HepG2 (cell line): ENCODE results near the gene ENGASE. TPM values are rescaled to one million over a fixed set of nuclear protein-coding genes. Genes with fewer than 3 reads are reported as not detected.
A peak's percentile ranks its signal among the peaks of the same experiment; 100 is the strongest.

Experiments
- ATAC-seq: fragments of 200-7000 bp; cut with Tn5 transposase; 3 replicates; pipeline ENCODE4 v1.9.1; 2020; ENCODE audit warnings: mild to moderate bottlenecking, moderate library complexity
- BruUV-seq: library from RNA; stranded (reverse); fragments of 400-500 nt; replicated peaks from 2 replicates; lab custom pipeline; 2021; lab: Mats Ljungman, UMichigan
- CTCF ChIA-PET: fragments of 300-600 bp; formaldehyde crosslinking; extraction: SDS; loops from one replicate; lab custom pipeline; 2021; ENCODE audit warnings: low total read pairs, inconsistent platforms, low intra/inter-chr PET ratio; lab: Yijun Ruan, JAX
- POLR2A ChIA-PET: fragments of 350-600 bp; sonication (Branson Sonifier 250); formaldehyde crosslinking; loops from one replicate; lab custom pipeline; 2020; ENCODE audit warnings: antibody characterized with exemption, inconsistent platforms; lab: Yijun Ruan, JAX
- DNase-seq: peaks from one replicate; pipeline ENCODE4 v3.0.0-alpha.2; 2015; ENCODE audit warnings: low spot score
- FAIRE-seq: peaks from 3 replicates; lab custom pipeline; 2011; peaks lifted over from hg19 to GRCh38; lab: Jason Lieb, UNC
- H2AFZ ChIP-seq: one replicate; pipeline ENCODE4 v1.6.1; 2011; ENCODE audit warnings: low read length, inconsistent platforms
- H3K27ac ChIP-seq: fragments of 300-600 bp; 3 replicates; pipeline ENCODE4 v1.8.0; 2011; ENCODE audit warnings: mixed run types, mild to moderate bottlenecking, mixed read lengths, low read length, inconsistent platforms; ENCODE audit not compliant: insufficient read depth; ENCODE audit errors: extremely low read length
- H3K27me3 ChIP-seq, 2 experiments: fragments of 200-600 bp in 1 of 2; 2 replicates in 1 of 2; 3 replicates in 1 of 2; pipeline versions ENCODE4 v1.6.0 to v1.8.0; 2011; ENCODE audit warnings: low read length in 2 of 2, mild to moderate bottlenecking in 2 of 2, moderate library complexity in 2 of 2, inconsistent platforms in 1 of 2; ENCODE audit not compliant: insufficient read depth in 2 of 2, control insufficient read depth in 1 of 2
- H3K36me3 ChIP-seq, 2 experiments: fragments of 200-600 bp in 1 of 2; replicated peaks in 1 of 2; 2 replicates in 1 of 2; 3 replicates in 1 of 2; pipeline versions ENCODE4 v1.5.1 to v1.8.0; 2011; ENCODE audit warnings: low read length in 2 of 2, inconsistent platforms in 1 of 2; ENCODE audit not compliant: insufficient read depth in 2 of 2, control insufficient read depth in 1 of 2
- H3K4me1 ChIP-seq: 2 replicates; pipeline ENCODE4 v1.5.1; 2012; ENCODE audit warnings: low read length, inconsistent platforms; ENCODE audit not compliant: insufficient read depth
- H3K4me2 ChIP-seq: 2 replicates; pipeline ENCODE4 v1.6.0; 2011; ENCODE audit warnings: low read depth, low read length, inconsistent platforms
- H3K4me3 ChIP-seq, 3 experiments: fragments of 200-600 bp in 1 of 3; sonication (generic), shearing (Covaris generic) in 1 of 3; replicated peaks in 1 of 3; 2 replicates each; pipeline ENCODE4 v1.5.1; 2011 to 2016; ENCODE audit warnings: low read length in 3 of 3, inconsistent platforms in 2 of 3, low read depth in 2 of 3, mild to moderate bottlenecking in 2 of 3, control low read depth in 1 of 3, mixed read lengths in 1 of 3; ENCODE audit not compliant: insufficient read depth in 1 of 3
- H3K79me2 ChIP-seq: one replicate; pipeline ENCODE4 v1.6.1; 2011; ENCODE audit warnings: low read length, inconsistent platforms; ENCODE audit not compliant: insufficient read depth
- H3K9ac ChIP-seq: 2 replicates; pipeline ENCODE4 v1.6.0; 2011; ENCODE audit warnings: mild to moderate bottlenecking, low read depth, low read length, inconsistent platforms; ENCODE audit not compliant: insufficient read depth
- H3K9me3 ChIP-seq: 2 replicates; pipeline ENCODE4 v1.5.1; 2012; ENCODE audit warnings: mild to moderate bottlenecking, low read length
- H4K20me1 ChIP-seq: 2 replicates; pipeline ENCODE4 v1.6.0; 2011; ENCODE audit warnings: inconsistent platforms, mild to moderate bottlenecking, low read length, moderate library complexity; ENCODE audit not compliant: insufficient read depth
- AGO2 ChIP-seq: fragments of 200-400 bp; formaldehyde crosslinking; optimal IDR thresholded peaks from 2 replicates; pipeline ENCODE3; 2017; ENCODE audit warnings: mild to moderate bottlenecking, low read depth, low read length, moderate library complexity
- CSRNP1 ChIP-seq: sonication (generic); formaldehyde crosslinking; IDR thresholded peaks from 2 replicates; pipeline ENCODE4 v1.8.1; 2023; ENCODE audit warnings: mild to moderate bottlenecking, missing genetic modification reagents
- DMTF1 ChIP-seq: sonication (generic); formaldehyde crosslinking; IDR thresholded peaks from 2 replicates; pipeline ENCODE4 v1.4.0; 2020; ENCODE audit warnings: mild to moderate bottlenecking, missing genetic modification reagents
- GLI4 ChIP-seq: sonication (generic); formaldehyde crosslinking; IDR thresholded peaks from 2 replicates; pipeline ENCODE4 v1.5.1; 2020; ENCODE audit warnings: missing genetic modification reagents, mild to moderate bottlenecking, moderate library complexity, borderline replicate concordance
- HNRNPL ChIP-seq: fragments of 200-400 bp; formaldehyde crosslinking; IDR thresholded peaks from 2 replicates; pipeline ENCODE4 v1.6.1; 2017; ENCODE audit warnings: mild to moderate bottlenecking, low read depth, low read length
- KLF11 ChIP-seq: IDR thresholded peaks from 2 replicates; pipeline ENCODE4 v1.6.1; 2016; ENCODE audit warnings: missing compliant biosample characterization
- KLF16 ChIP-seq, 2 experiments: sonication (generic) in 1 of 2; formaldehyde crosslinking in 1 of 2; IDR thresholded peaks; 2 replicates each; pipeline versions ENCODE4 v1.6.1 to v1.8.0; 2016 to 2023; ENCODE audit warnings: missing genetic modification reagents in 2 of 2, missing compliant biosample characterization in 1 of 2
- KLF9 ChIP-seq: IDR thresholded peaks from 2 replicates; pipeline ENCODE4 v1.6.1; 2016; ENCODE audit warnings: low read depth
- NFATC3 ChIP-seq: sonication (generic); formaldehyde crosslinking; IDR thresholded peaks from 2 replicates; pipeline ENCODE4 v1.5.1; 2020; ENCODE audit warnings: mild to moderate bottlenecking, missing genetic modification reagents
- NFKBIZ ChIP-seq: IDR thresholded peaks from 2 replicates; pipeline ENCODE4 v1.6.1; 2018; ENCODE audit warnings: missing genetic modification reagents, missing compliant biosample characterization
- POLR2A ChIP-seq, 2 experiments: IDR thresholded peaks; 2 replicates each; pipeline ENCODE4 v1.6.1; 2011; ENCODE audit warnings: low read depth in 2 of 2, low read length in 2 of 2, mild to moderate bottlenecking in 1 of 2, moderate library complexity in 1 of 2; ENCODE audit not compliant: insufficient read depth in 1 of 2
- RFX1 ChIP-seq: fragments of 450-650 bp; IDR thresholded peaks from 2 replicates; pipeline ENCODE4 v1.6.1; 2017
- STAG1 ChIP-seq: sonication (generic); formaldehyde crosslinking; IDR thresholded peaks from 2 replicates; pipeline ENCODE4 v1.4.0; 2020; ENCODE audit warnings: missing genetic modification reagents
- ZBTB38 ChIP-seq: sonication (generic); formaldehyde crosslinking; IDR thresholded peaks from 2 replicates; pipeline ENCODE4 v1.5.1; 2020; ENCODE audit warnings: mild to moderate bottlenecking, missing genetic modification reagents
- ZC3H13 ChIP-seq: sonication (generic); formaldehyde crosslinking; IDR thresholded peaks from 2 replicates; pipeline ENCODE4 v1.8.1; 2023; ENCODE audit warnings: mild to moderate bottlenecking, missing genetic modification reagents, moderate library complexity
- ZNF3 ChIP-seq: IDR thresholded peaks from 2 replicates; pipeline ENCODE4 v1.7.0; 2017; ENCODE audit warnings: inconsistent platforms
- ZNF337 ChIP-seq: sonication (generic); formaldehyde crosslinking; IDR thresholded peaks from 2 replicates; pipeline ENCODE4 v1.5.1; 2020; ENCODE audit warnings: missing genetic modification reagents, low read depth, mild to moderate bottlenecking, borderline replicate concordance
- ZNF644 ChIP-seq: IDR thresholded peaks from 2 replicates; pipeline ENCODE4 v1.6.1; 2016; ENCODE audit warnings: low read depth
- ZNF768 ChIP-seq: sonication (generic); formaldehyde crosslinking; IDR thresholded peaks from 2 replicates; pipeline ENCODE4 v1.4.0; 2020; ENCODE audit warnings: missing genetic modification reagents
- ZNF776 ChIP-seq: sonication (generic); formaldehyde crosslinking; IDR thresholded peaks from 2 replicates; pipeline ENCODE4 v1.4.0; 2020; ENCODE audit warnings: mild to moderate bottlenecking, missing genetic modification reagents
- ZNF788 ChIP-seq: sonication (generic); formaldehyde crosslinking; IDR thresholded peaks from 2 replicates; pipeline ENCODE4 v1.5.0; 2020; ENCODE audit warnings: mild to moderate bottlenecking, missing genetic modification reagents, borderline replicate concordance
- WGBS: methylation state at CpG from one replicate; pipeline ENCODE4 v1.1.6; 2017; ENCODE audit warnings: low lambda C conversion rate; 5-methylcytosine and 5-hydroxymethylcytosine counted together
- in situ Hi-C: cut with HindIII; loops from 2 replicates; pipeline ENCODE4 v1.10.0; 2017; ENCODE audit warnings: low pct_unique_long_range_greater_than_20kb; ENCODE audit not compliant: extremely low pct_ligation_motif_present
- intact Hi-C: fragments of 100-400 bp; cut with micrococcal nuclease; formaldehyde crosslinking; loops from one replicate; pipeline ENCODE4 v1.10.0; 2022; ENCODE audit not compliant: unreplicated experiment
- polyA plus RNA-seq, 8 experiments: library from polyadenylated mRNA; depleted of rRNA in 3 of 8; stranded (reverse) in 7 of 8; unstranded in 1 of 8; fragments of >200 nt; fragmentation: Illumina TruSeq in 4 of 8; extraction: Trizol in 4 of 8; gene quantifications; 2 replicates each; pipeline versions ENCODE4 v1.2.1 to v1.2.3, GENCODE V29; 2011 to 2016; ENCODE audit warnings: low read depth in 4 of 8, missing spikeins in 1 of 8, mixed read lengths in 1 of 8; ENCODE audit not compliant: insufficient read depth in 1 of 8
- total RNA-seq, 5 experiments: library from RNA; depleted of rRNA; stranded (reverse); fragments of >200 nt; fragmentation: Illumina TruSeq; extraction: Trizol; gene quantifications; 2 replicates each; pipeline ENCODE4 v1.2.3, GENCODE V29; 2016; ENCODE audit warnings: low read depth in 1 of 5
- TF ChIP-seq, protein P1 (sequence below): fragments of 450-650 bp; IDR thresholded peaks from 2 replicates; pipeline ENCODE4 v1.6.1; 2016

The ENGASE gene
- total and polyA plus RNA-seq, 2 of the 13 experiments (the other 11 are each of a cell fraction or from before 2014, with no cell fraction given), result 10.6 to 18.1 TPM

DNA sequence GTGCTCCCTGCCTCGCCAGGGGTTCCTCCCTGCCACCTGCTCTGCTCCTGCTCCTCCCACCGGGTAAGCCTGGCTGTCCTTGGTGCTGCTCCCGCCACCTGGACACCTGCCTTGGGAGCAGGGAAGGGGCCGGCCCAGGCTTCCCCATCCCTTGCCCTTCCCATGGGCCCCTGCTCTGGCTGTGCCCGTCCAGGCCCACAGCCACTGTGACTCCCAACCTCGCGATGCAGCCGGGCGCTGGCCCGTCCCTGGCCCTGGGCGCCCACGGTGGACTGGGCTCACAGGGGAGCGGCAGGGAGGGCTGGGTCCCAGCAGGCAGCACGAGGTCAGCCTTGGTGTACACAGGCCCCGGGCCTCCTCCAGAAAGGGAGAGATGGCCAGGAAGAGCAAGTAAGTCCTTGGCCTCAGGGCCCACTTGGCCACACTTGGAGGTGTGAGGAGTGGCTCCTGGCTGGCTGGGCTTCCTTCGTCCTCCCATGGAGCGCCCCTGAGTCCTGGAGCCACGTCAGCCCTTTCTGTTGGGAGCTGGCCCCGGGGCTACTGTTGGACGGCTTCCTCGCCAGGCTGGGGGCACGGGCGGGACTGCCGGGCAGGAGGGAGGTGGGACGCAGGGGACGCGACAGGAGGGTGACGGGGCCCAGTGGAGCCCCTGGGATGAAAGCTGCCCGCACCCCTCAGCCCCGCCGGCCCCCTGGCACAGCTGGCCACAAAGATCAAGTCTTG is 15.3 kb downstream of the ENGASE start:
- peaks cover 11% of the 10 kb centered on the region; the same call in 1 of the 2 replicates for H4K20me1 ChIP-seq
- H3K9me3 ChIP-seq, result no peaks in the 10 kb centered on the region
- CTCF ChIA-PET, result interaction anchor here (1.3 kb wide), 1 partner anchor 303 kb away, joined by 4 read pairs; no protein-coding TSS in a partner anchor
- H3K79me2 ChIP-seq, result no peaks in the 10 kb centered on the region
- no peak overlapping the region for H3K4me3 ChIP-seq
- no peak overlapping the region for H3K9ac ChIP-seq
- ATAC-seq (no peak; the same call in 2 of the 3 replicates), FAIRE-seq (no peak), DNase-seq (no peak)
- POLR2A ChIA-PET, result no interaction called here
- no peaks in the 10 kb centered on the region for H3K4me1 ChIP-seq
- in situ Hi-C loops (loop anchor here (5.0 kb wide), 1 partner anchor 297 kb away; no protein-coding TSS in a partner anchor), intact Hi-C loops (no loop called here)
- H3K27ac ChIP-seq, result no peak overlapping the region
- H3K36me3 ChIP-seq, result peaks cover 6 to 7% of the 10 kb centered on the region in 2 experiments; a peak in 2 of 5 replicates
- peaks cover 14 to 44% of the 10 kb centered on the region in 2 experiments; a peak in 3 of 5 replicates for H3K27me3 ChIP-seq
- WGBS, result 36% methylated on average over 13 of the region's 31 CpGs
- H3K4me2 ChIP-seq, result 0 out of 2 replicates have a peak overlapping the region, but pooled peaks have one; percentile 4
- no peak overlapping the region for H2AFZ ChIP-seq
- BruUV-seq, result no TSS peak
- no peak for TF ChIP-seq CSRNP1
- no peak for TF ChIP-seq ZNF788 (CRISPR knock-in tag)
- no peak for TF ChIP-seq ZBTB38
- no peak for TF ChIP-seq KLF11 (CRISPR knock-in tag)
- TF ChIP-seq NFATC3 (CRISPR knock-in tag), result no peak
- no peak for TF ChIP-seq NFKBIZ
- TF ChIP-seq STAG1 (CRISPR knock-in tag), result no peak
- no peak for TF ChIP-seq HNRNPL
- no peak for TF ChIP-seq RFX1
- TF ChIP-seq KLF9 (CRISPR knock-in tag), result no peak
- no peak for TF ChIP-seq KLF16 (CRISPR knock-in tag; IDR thresholded peaks at IDR 0.05)
- TF ChIP-seq, protein P1, sequence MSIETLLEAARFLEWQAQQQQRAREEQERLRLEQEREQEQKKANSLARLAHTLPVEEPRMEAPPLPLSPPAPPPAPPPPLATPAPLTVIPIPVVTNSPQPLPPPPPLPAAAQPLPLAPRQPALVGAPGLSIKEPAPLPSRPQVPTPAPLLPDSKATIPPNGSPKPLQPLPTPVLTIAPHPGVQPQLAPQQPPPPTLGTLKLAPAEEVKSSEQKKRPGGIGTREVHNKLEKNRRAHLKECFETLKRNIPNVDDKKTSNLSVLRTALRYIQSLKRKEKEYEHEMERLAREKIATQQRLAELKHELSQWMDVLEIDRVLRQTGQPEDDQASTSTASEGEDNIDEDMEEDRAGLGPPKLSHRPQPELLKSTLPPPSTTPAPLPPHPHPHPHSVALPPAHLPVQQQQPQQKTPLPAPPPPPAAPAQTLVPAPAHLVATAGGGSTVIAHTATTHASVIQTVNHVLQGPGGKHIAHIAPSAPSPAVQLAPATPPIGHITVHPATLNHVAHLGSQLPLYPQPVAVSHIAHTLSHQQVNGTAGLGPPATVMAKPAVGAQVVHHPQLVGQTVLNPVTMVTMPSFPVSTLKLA, result no peak
- TF ChIP-seq DMTF1 (CRISPR knock-in tag), result no peak
- no peak for TF ChIP-seq ZNF768 (CRISPR knock-in tag)
- no peak for TF ChIP-seq ZNF644
- TF ChIP-seq ZNF3 (CRISPR knock-in tag), result no peak
- TF ChIP-seq ZNF337 (CRISPR knock-in tag), result no peak
- 0 out of 4 replicates have a peak, but pooled peaks of 1 of the 2 experiments have one; percentile 29 for TF ChIP-seq POLR2A (IDR thresholded peaks at IDR 0.05; ENCODE audit: insufficient read depth in 1 of 2, low read depth in 2 of 2, low read length in 2 of 2)
- no peak for TF ChIP-seq ZNF776 (CRISPR knock-in tag)
- no peak for TF ChIP-seq GLI4 (CRISPR knock-in tag)
- 0 out of 2 replicates have a peak, but pooled peaks have one; percentile 26 for TF ChIP-seq ZC3H13
- TF ChIP-seq AGO2, result peak; percentile 91
